Measurements from ENCODE around the gene KLHL9. TPM values are rescaled to one million over a fixed set of nuclear protein-coding genes. Genes with fewer than 3 reads are reported as not detected.
"Not testable (repeated sequence)": the region's sequence is repeated elsewhere in the genome, so short reads cannot be mapped to it uniquely, and the experiment has no call there.

Gene KLHL9, protein sequence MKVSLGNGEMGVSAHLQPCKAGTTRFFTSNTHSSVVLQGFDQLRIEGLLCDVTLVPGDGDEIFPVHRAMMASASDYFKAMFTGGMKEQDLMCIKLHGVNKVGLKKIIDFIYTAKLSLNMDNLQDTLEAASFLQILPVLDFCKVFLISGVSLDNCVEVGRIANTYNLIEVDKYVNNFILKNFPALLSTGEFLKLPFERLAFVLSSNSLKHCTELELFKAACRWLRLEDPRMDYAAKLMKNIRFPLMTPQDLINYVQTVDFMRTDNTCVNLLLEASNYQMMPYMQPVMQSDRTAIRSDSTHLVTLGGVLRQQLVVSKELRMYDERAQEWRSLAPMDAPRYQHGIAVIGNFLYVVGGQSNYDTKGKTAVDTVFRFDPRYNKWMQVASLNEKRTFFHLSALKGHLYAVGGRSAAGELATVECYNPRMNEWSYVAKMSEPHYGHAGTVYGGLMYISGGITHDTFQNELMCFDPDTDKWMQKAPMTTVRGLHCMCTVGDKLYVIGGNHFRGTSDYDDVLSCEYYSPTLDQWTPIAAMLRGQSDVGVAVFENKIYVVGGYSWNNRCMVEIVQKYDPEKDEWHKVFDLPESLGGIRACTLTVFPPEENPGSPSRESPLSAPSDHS
- total RNA-seq = 10 to 100 TPM; 20.4 to 23.9 TPM

DNA sequence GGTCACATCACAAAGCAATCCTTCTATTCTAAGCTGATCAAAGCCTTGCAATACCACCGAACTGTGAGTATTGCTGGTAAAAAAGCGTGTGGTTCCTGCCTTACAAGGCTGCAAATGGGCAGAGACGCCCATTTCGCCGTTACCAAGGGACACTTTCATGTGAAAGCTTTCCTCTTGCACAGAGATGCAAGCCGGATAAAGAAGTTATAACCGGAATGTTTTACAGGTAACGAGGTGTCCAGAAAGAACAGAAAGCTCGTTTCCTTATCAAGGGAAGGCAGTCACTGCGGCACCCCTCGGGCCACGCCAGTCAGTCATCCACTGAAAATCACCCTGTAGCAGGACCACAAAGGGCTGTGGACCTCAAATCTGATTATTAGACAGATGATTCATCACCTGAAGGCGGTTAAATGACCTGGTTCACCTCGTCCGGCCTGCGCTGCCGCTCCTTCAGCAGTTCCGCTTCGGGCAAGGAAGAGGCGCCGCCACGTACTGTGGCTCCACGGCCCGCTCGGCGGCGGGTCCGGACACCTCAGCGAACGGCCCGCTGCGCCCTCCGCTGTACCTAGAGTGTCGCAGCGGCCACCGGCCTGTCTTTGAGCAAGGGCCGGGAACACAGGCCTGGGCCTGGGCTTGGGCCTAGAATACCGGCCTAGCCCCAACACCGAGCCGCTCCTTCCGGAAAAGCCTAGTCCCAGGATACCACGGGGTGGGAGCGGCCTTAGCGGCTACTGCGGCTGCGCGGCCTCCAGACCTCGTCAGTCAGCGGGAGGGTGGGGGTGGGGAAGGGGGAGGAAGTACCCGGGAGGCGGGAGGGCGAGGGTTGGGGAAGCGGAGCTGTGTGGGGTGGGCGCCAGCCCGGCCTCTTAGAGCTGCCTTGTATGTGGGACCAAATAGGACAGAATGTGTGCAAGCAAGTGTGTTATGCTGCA lies at the start of gene KLHL9:
Gene KLHL9 (minus strand): TSS at position 704 of the 932 bp plus-strand sequence. CDS start 545 bp downstream, at position 159.
- Histone ChIP-seq H3K4me1 (peaks cover 20% of the 10 kb centered on the region), H3K27me3 (no peaks in the 10 kb centered on the region), H3K27ac (peak within 1 kb of the TSS; percentile 85), H3K9ac (ENCODE audit: low read depth in 2 of 2, low read length in 2 of 2) (peak within 1 kb of the TSS; percentile 92 to 96), H3K9me3 (no peaks in the 10 kb centered on the region), H3K4me3 (peak within 1 kb of the TSS; percentile 88), H3K36me3 (no peaks in the 10 kb centered on the region)
- peak; percentile 94 for DNase-seq
- TF ChIP-seq, protein P1, sequence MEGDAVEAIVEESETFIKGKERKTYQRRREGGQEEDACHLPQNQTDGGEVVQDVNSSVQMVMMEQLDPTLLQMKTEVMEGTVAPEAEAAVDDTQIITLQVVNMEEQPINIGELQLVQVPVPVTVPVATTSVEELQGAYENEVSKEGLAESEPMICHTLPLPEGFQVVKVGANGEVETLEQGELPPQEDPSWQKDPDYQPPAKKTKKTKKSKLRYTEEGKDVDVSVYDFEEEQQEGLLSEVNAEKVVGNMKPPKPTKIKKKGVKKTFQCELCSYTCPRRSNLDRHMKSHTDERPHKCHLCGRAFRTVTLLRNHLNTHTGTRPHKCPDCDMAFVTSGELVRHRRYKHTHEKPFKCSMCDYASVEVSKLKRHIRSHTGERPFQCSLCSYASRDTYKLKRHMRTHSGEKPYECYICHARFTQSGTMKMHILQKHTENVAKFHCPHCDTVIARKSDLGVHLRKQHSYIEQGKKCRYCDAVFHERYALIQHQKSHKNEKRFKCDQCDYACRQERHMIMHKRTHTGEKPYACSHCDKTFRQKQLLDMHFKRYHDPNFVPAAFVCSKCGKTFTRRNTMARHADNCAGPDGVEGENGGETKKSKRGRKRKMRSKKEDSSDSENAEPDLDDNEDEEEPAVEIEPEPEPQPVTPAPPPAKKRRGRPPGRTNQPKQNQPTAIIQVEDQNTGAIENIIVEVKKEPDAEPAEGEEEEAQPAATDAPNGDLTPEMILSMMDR (IDR thresholded peaks at IDR 0.05) = no peak
- intact Hi-C loops (cut with DNase I) = no loop called here

DNA sequence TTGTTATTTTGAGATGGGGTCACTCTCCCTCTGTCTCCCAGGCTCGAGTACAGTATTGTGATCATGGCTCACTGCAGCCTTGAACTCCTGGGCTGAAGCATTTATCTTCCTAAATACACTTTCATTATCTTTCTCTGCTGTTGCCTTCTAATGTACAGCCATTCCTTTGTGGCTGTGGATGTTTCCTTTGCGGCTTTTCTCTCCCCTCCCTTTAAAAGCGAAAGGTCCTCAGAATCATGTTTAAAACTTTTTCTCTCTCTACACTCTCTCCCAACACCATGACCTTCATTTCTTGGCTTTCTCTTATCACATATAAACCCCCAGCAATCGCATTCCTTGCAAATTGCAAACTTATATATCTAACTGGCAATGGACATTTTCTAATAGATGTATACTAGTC lies 48.4 kb upstream of the KLHL9 start:
- DNase-seq = no peak
- Histone ChIP-seq H3K9ac (ENCODE audit: low read depth in 2 of 2, low read length in 2 of 2) (no peak overlapping the region), H3K36me3 (no peaks in the 10 kb centered on the region), H3K9me3 (no peaks in the 10 kb centered on the region), H3K27ac (no peak overlapping the region), H3K4me3 (no peak overlapping the region), H3K4me1 (no peaks in the 10 kb centered on the region), H3K27me3 (no peaks in the 10 kb centered on the region)
- TF ChIP-seq, protein P1 (IDR thresholded peaks at IDR 0.05) = no peak
- intact Hi-C loops (cut with DNase I) = no loop called here

DNA sequence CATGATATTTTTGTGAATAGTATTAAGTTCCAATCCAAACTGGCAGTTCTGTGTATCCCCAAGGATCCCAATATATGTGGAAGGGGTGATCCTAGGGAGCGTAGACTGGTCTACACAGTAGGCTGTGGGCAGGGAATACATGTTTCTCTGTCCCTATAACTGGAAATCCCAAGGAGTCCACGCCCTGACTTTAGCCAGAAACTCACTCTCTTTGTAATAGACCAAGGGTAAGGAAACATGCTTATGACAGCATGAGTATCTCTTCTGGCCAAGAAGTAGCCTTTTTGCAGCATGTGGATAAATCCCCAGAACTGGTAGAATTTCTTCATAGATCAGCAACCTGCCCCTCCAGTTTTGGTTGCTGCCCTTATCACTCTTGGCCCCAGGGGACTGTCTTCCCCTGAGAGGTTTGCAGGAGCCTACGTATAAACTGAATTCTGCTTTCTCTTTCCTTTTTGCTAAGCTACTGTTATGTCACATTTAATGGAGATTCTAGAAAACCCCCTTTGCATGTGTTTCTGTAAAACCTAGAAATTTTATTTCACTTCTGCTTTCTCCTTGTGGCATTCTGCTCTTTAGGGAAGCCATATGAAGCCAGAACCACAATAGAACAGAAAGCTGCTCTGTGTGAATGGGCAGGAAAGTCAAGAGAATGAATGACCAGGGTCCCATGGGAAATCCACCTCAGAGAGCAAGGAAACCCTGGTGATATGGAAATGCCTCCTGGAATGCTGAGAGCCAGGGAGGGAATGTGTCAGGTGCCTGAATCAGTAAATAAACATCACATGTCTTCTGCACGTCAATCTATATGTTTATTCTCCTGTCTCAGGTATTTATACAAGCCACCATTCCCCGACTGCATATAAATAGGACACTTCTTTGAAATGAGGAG lies 46.5 kb upstream of the KLHL9 start:
- intact Hi-C loops (cut with DNase I) = no loop called here
- H3K9ac ChIP-seq (ENCODE audit: low read depth in 2 of 2, low read length in 2 of 2) = no peak overlapping the region
- no peaks in the 10 kb centered on the region for H3K36me3 ChIP-seq
- H3K9me3 ChIP-seq = no peaks in the 10 kb centered on the region
- no peak for DNase-seq
- no peaks in the 10 kb centered on the region for H3K27me3 ChIP-seq
- no peak overlapping the region for H3K4me3 ChIP-seq
- H3K27ac ChIP-seq = no peak overlapping the region
- H3K4me1 ChIP-seq = no peaks in the 10 kb centered on the region
- TF ChIP-seq, protein P1 (IDR thresholded peaks at IDR 0.05) = no peak

DNA sequence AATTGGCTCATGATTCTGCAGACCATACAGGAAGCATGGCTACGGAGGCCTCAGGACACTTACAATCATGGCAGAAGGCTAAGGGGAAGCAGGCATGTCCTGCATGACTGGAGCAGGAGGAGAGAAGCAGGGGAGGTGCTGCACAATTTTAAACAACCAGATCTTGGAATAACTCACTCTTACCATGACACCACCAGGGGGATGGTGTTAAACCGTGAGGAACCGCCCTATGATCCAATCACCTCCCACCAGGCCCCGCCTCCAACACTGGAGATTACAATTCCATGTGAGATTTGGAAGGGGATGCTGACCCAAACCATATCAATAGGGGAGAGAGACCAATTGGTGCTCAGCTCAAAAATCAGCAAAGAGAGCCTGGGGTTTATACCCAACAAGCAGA lies 36.3 kb upstream of the KLHL9 start:
- H3K4me1 ChIP-seq; intact Hi-C loops (cut with DNase I): not testable (repeated sequence)

DNA sequence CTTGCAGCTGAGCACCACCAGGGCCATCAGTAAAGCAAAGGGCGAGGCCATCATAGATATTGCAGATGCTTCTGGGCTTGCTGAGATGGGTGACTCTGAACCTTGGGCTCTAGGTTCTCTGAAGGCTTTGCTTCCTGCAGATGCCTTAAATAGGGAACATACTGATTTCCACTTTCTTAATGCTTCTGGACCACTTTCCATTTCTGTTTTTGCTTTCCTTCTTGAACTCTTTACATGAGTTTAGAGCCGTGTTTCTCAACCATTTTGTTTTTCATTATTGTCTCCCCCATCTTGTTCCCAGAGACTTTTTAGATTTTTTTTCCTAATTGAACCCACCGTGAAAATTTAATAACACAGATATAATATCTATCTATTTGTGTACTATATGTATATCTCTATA lies 32.8 kb upstream of the KLHL9 start, which contains the start of gene IFNA13:
Gene IFNA13 (minus strand): TSS at position 101 of the 400 bp plus-strand sequence. CDS start 47 bp downstream, at position 54.
- H3K36me3 ChIP-seq = no peaks in the 10 kb centered on the region
- no peaks in the 10 kb centered on the region for H3K9me3 ChIP-seq
- no peaks in the 10 kb centered on the region for H3K4me1 ChIP-seq
- no peak within 1 kb of the TSS for H3K9ac ChIP-seq (ENCODE audit: low read depth in 2 of 2, low read length in 2 of 2)
- intact Hi-C loops (cut with DNase I) = no loop called here
- H3K27ac ChIP-seq = no peak within 1 kb of the TSS
- no peak within 1 kb of the TSS for H3K4me3 ChIP-seq
- H3K27me3 ChIP-seq = no peaks in the 10 kb centered on the region
- DNase-seq = no peak
- TF ChIP-seq, protein P1 (IDR thresholded peaks at IDR 0.05) = no peak

More for the DNA sequence above, 36.3 kb upstream of the KLHL9 start:
- H3K36me3 ChIP-seq; H3K27ac ChIP-seq; DNase-seq; H3K9me3 ChIP-seq; H3K27me3 ChIP-seq; H3K9ac ChIP-seq (ENCODE audit: low read depth in 2 of 2, low read length in 2 of 2); H3K4me3 ChIP-seq: not testable (repeated sequence)

DNA sequence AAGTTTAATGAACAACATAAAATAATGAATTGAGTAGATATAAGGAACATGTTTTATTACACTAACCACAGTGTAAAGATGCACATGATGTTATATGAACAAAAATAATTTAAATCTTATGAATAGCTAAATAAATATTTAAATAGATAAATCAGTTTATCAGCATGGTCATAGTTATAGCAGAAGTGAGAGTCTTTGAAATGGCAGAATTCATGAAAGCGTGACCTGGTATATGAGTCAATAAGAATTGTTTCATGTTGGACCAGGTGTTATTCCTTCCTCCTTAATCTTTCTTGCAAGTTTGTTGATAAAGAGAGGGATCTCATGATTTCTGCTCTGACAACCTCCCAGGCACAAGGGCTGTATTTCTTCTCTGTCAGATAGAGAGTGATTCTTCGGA lies 32.0 kb upstream of the KLHL9 start:
- H3K27ac ChIP-seq; H3K27me3 ChIP-seq; H3K9ac ChIP-seq (ENCODE audit: low read depth in 2 of 2, low read length in 2 of 2); H3K9me3 ChIP-seq; intact Hi-C loops (cut with DNase I); DNase-seq; H3K4me1 ChIP-seq; H3K36me3 ChIP-seq; H3K4me3 ChIP-seq: not testable (repeated sequence)
